ENCODE measurements around the gene CCDC34. TPM values are rescaled to one million over a fixed set of nuclear protein-coding genes. Genes with fewer than 3 reads are reported as not detected.

Gene CCDC34
- total RNA-seq, 4 donors from 2014 or later, result 3.2 to 8.0 (median 4.0) TPM

DNA sequence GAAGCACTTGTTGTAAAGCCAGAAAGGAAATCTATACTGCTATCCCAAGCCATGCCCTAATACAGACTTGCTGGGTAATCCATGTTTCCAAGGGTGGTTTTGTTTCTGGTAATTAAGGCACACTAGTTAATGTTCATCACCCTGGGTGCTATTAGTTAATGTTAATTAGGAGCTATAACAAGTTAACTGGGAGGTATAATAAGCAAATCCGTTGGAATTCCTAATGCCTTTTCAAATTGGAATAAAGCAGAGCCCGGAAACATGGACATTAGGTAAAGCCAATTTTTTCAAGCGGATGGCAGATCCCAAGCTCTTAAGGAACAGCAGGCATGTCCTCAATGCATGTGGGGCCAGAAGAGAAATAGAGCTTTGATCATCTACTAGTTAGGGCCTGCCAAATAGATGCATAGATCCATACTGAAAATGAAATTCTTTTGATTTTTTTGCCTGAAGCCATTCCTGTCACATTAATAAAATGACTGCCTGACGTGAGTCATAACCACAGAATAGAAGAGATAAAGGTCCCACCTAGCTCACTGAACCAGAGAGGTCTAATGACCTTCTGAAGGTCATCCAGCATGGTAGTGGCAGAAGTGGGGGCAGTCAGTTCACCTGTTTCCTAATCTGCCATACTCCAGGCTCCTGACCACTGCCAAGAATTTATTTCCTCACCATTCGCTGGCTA, 28.5 kb upstream of the CCDC34 start:
- Histone ChIP-seq H3K27me3 (no peaks in the 10 kb centered on the region), H3K9me3 (no peaks in the 10 kb centered on the region), H3K4me3 (no peak overlapping the region), H3K27ac (peak overlapping the region; percentile 69), H3K4me1 (peaks cover 62% of the 10 kb centered on the region), H3K36me3 (no peaks in the 10 kb centered on the region)
- WGBS, result 63% methylated on average over 5 of the region's 5 CpGs
- TF ChIP-seq POLR2AphosphoS5 (IDR thresholded peaks at IDR 0.05) (no peak), POLR2A (IDR thresholded peaks at IDR 0.05) (no peak), EP300 (IDR thresholded peaks at IDR 0.05) (no peak)
- TF ChIP-seq, protein P1, sequence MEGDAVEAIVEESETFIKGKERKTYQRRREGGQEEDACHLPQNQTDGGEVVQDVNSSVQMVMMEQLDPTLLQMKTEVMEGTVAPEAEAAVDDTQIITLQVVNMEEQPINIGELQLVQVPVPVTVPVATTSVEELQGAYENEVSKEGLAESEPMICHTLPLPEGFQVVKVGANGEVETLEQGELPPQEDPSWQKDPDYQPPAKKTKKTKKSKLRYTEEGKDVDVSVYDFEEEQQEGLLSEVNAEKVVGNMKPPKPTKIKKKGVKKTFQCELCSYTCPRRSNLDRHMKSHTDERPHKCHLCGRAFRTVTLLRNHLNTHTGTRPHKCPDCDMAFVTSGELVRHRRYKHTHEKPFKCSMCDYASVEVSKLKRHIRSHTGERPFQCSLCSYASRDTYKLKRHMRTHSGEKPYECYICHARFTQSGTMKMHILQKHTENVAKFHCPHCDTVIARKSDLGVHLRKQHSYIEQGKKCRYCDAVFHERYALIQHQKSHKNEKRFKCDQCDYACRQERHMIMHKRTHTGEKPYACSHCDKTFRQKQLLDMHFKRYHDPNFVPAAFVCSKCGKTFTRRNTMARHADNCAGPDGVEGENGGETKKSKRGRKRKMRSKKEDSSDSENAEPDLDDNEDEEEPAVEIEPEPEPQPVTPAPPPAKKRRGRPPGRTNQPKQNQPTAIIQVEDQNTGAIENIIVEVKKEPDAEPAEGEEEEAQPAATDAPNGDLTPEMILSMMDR (IDR thresholded peaks at IDR 0.05), result no peak
- DNase-seq (ENCODE audit: low spot score in 2 of 2), result no peak

DNA sequence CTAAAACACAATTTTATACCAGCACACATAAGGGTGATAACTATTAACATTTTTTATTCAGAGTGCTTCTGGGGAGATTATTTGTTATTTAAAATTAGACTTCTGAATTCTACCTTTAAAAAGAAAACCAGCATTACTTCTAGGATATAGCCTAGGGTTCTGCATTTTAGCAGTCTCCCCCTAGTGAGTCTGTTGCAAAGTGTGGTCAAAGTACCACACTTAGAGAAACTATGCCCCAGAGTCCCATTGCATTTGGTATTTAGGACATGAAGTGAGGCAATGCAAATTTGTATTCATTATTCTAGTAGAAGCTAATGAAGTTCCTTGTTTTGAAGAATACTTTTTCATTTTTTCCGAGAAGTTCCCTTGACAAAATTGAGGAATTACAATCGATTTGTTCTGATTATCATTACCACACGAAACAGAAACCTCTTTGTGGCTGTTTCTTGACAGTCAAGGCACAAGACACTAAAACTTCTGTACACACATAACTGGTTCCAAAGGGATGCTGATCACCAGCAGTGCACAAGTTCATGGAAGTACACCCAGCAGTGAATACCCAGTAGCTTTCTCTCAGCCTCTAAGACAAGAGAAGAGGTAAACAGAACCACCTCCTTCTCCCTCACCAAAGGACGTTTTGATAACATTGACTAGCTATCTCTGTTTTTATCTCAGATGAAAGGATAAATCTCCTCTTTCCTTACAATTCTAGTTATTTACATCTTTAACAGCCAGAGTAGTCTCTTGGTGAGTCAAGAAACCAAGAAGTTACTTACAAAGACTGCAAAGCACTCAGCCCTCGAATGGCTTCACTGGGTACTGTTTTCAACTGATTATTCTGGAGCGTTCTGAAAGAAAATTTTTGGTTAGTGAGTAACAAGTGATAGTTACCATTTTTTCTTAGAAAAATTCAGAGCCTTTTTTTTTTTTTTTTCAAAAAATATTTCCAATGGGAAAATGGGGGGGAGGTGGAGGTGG, 27.6 kb upstream of the CCDC34 start:
- Histone ChIP-seq H3K4me3 (no peak overlapping the region), H3K4me1 (peaks cover 62% of the 10 kb centered on the region)

DNA sequence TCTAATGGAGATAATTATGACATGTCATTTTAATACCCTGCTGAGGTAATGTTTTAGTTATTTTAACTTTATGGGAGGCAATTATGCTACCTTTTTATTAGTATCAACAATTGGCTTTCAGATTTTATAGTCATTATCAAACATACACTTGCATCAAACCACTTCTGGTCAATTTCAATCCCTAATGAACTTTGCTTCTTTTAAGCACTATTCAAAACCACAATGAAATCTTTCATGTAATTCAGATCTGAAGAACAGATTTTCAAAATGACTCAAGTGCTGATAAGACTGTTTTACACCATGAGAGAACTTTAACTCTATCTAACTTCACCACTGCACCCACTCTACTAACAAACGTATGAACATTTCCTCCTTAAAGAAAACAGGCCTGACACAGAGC, 25.9 kb upstream of the CCDC34 start:
- DNase-seq (ENCODE audit: low spot score in 2 of 2), result no peak
- Histone ChIP-seq H3K27me3 (no peaks in the 10 kb centered on the region), H3K4me3 (no peak overlapping the region), H3K36me3 (peaks cover 4% of the 10 kb centered on the region), H3K4me1 (peaks cover 50% of the 10 kb centered on the region), H3K9me3 (no peaks in the 10 kb centered on the region), H3K27ac (no peak overlapping the region)
- WGBS, result 60% methylated on average over 1 of the region's 1 CpG
- no peak for TF ChIP-seq POLR2AphosphoS5 (IDR thresholded peaks at IDR 0.05)
- no peak for TF ChIP-seq EP300 (IDR thresholded peaks at IDR 0.05)
- TF ChIP-seq POLR2A (IDR thresholded peaks at IDR 0.05), result no peak
- TF ChIP-seq, protein P1 (IDR thresholded peaks at IDR 0.05), result no peak

More for the DNA sequence above, 27.6 kb upstream of the CCDC34 start:
- no peak overlapping the region for H3K27ac ChIP-seq
- no peaks in the 10 kb centered on the region for H3K9me3 ChIP-seq
- no peak for DNase-seq (ENCODE audit: low spot score in 2 of 2)
- no peaks in the 10 kb centered on the region for H3K36me3 ChIP-seq
- 87% methylated on average over 6 of the region's 6 CpGs for WGBS
- TF ChIP-seq POLR2AphosphoS5 (IDR thresholded peaks at IDR 0.05), result no peak
- no peak for TF ChIP-seq EP300 (IDR thresholded peaks at IDR 0.05)
- no peak for TF ChIP-seq POLR2A (IDR thresholded peaks at IDR 0.05)
- TF ChIP-seq, protein P1 (IDR thresholded peaks at IDR 0.05), result no peak
- H3K27me3 ChIP-seq, result no peaks in the 10 kb centered on the region

DNA sequence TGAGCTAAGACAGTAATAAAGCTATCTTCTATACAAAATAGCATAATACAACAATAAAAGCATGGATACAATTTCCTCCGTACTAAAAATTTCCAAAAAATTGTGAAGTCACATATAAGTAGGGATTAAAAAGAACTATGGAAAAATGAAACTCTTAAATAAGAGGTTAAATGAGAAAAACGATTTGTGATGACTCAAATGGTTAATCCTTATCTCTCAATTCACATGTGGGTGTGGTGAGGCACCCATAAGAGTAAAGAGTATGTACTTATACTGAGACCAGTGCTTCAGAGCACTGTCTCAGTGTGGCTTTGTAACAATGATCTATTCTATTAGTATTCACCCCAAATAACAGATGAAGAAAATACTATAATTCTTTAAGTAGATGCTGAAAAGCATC, 25.0 kb upstream of the CCDC34 start:
- no peaks in the 10 kb centered on the region for H3K9me3 ChIP-seq
- DNase-seq (ENCODE audit: low spot score in 2 of 2), result no peak
- TF ChIP-seq POLR2A (IDR thresholded peaks at IDR 0.05) (no peak), EP300 (IDR thresholded peaks at IDR 0.05) (no peak), POLR2AphosphoS5 (IDR thresholded peaks at IDR 0.05) (no peak)
- TF ChIP-seq, protein P1 (IDR thresholded peaks at IDR 0.05), result no peak
- WGBS, result 17% methylated on average over 2 of the region's 2 CpGs
- peaks cover 4% of the 10 kb centered on the region for H3K36me3 ChIP-seq
- H3K27ac ChIP-seq, result no peak overlapping the region
- peaks cover 42% of the 10 kb centered on the region for H3K4me1 ChIP-seq
- no peak overlapping the region for H3K4me3 ChIP-seq
- no peaks in the 10 kb centered on the region for H3K27me3 ChIP-seq

DNA sequence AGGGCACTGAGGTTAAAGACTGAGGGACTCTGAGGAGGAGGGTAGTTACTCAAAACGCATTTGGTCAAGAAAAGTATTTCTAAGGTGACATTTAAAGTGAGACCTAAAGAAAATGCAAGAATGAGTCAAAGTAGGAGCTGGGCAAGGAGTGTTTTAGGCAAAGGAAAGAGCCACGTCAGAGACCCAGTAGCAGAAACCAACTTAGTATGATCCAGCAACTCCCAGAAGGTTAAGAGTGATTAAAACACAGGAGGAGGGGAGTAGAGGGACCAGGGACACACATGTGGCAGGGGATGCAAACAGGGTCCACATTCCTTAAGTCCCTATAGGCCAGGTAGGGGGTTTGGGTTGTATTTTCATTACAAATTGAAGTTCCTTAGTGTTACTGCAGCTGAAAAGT, 24.3 kb upstream of the CCDC34 start:
- 39% methylated on average over 2 of the region's 2 CpGs for WGBS
- no peak overlapping the region for H3K4me3 ChIP-seq
- H3K4me1 ChIP-seq, result peaks cover 36% of the 10 kb centered on the region
- no peak overlapping the region for H3K27ac ChIP-seq
- H3K27me3 ChIP-seq, result no peaks in the 10 kb centered on the region
- DNase-seq (ENCODE audit: low spot score in 2 of 2), result no peak
- no peak for TF ChIP-seq EP300 (IDR thresholded peaks at IDR 0.05)
- TF ChIP-seq POLR2AphosphoS5 (IDR thresholded peaks at IDR 0.05), result no peak
- TF ChIP-seq POLR2A (IDR thresholded peaks at IDR 0.05), result no peak
- TF ChIP-seq, protein P1 (IDR thresholded peaks at IDR 0.05), result no peak
- peaks cover 4% of the 10 kb centered on the region for H3K36me3 ChIP-seq
- H3K9me3 ChIP-seq, result no peaks in the 10 kb centered on the region

All from suprapubic skin (tissue), 4 donors.